ENCODE data around the gene DQX1. TPM values are rescaled to one million over a fixed set of nuclear protein-coding genes. Genes with fewer than 3 reads are reported as not detected.

Gene DQX1
- total and polyA plus RNA-seq, 2 of the 8 experiments (the other 6 are each of a cell fraction or from before 2014, with no cell fraction given): 0.76 to 1.1 TPM

DNA sequence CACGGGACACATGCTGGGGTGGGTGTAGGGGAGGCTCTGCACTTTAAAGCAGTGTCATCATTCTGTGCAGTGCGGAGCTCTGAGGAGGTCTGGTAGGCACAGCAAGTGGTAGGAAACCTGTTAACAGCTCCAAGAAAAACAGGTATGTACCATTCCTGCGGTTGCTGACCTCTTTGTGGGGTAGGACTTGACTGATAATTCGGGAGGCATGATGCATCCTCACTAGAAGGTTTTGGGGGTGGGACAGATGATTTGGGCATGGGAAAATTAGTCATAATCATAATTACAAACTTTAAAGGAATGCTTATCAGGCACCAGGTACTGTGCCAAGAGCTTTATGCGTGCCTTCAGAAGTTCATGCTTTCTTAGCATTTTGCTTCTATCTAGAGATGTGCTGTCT is 38.2 kb upstream of the DQX1 start:
- 86% methylated on average over 5 of the region's 5 CpGs; no CpG with 5 or more reads in 1 of the 2 experiments for WGBS, 2 experiments (ENCODE audit: extremely low coverage in 1 of 2, insufficient coverage in 1 of 2, insufficient read length in 1 of 2, insufficient replicate concordance in 2 of 2, low coverage in 1 of 2, low lambda C conversion rate in 2 of 2, missing lambda C conversion rate in 1 of 2)
- CTCF ChIA-PET (ENCODE audit: partially characterized antibody): interaction anchor here (0.8 to 1.7 kb wide), 6 partner anchors 8 to 104 kb away, joined by 3 to 5 read pairs (median 3); partner anchors contain the start of genes CCDC142 and TTC31
- no peak overlapping the region for H2AFZ ChIP-seq (ENCODE audit: low read length)
- TF ChIP-seq ATF2 (IDR thresholded peaks at IDR 0.05; ENCODE audit: low read length): no peak

More for the DNA sequence above, 38.2 kb upstream of the DQX1 start:
- Histone ChIP-seq H3K23ac (ENCODE audit: insufficient read length) (no peak overlapping the region), H3K79me1 (ENCODE audit: low read depth, low read length) (0 out of 2 replicates have a peak, but pooled peaks cover 2% of the 10 kb centered on the region), H2BK12ac (ENCODE audit: low read depth, low read length) (no peak overlapping the region), H2BK15ac (ENCODE audit: low read length) (no peak overlapping the region), H3K27ac (ENCODE audit: low read depth, low read length) (no peak overlapping the region), H3K27me3 (replicated peaks in 1 of 4; ENCODE audit: control insufficient read depth in 3 of 4, extremely low read depth in 1 of 4, insufficient read depth in 3 of 4, low read length in 3 of 4) (peaks cover 0 to 9% (median 3%) of the 10 kb centered on the region in 4 experiments; a peak in 3 of 7 replicates), H4K5ac (ENCODE audit: insufficient read length, low read depth, low read length) (no peak overlapping the region), H2AK5ac (ENCODE audit: low read depth, low read length) (no peak overlapping the region), H2BK5ac (ENCODE audit: low read depth, low read length) (no peak overlapping the region), H3K36me3 (ENCODE audit: control insufficient read depth in 2 of 4, insufficient read depth in 4 of 4, low read length in 3 of 4) (no peaks in the 10 kb centered on the region), H3K14ac (ENCODE audit: insufficient read length) (no peak overlapping the region), H2BK120ac (replicated peaks; ENCODE audit: low read depth, low read length) (no peak overlapping the region), H3K4ac (replicated peaks; ENCODE audit: insufficient read length, low read depth, low read length) (no peak overlapping the region), H3K4me1 (replicated peaks in 1 of 4; ENCODE audit: control insufficient read depth in 3 of 4, insufficient read depth in 4 of 4, low read length in 3 of 4) (peaks cover 0 to 6% (median 2%) of the 10 kb centered on the region in 4 experiments; a peak in 5 of 7 replicates), H4K8ac (ENCODE audit: extremely low read depth, insufficient read depth, low read length) (no peak overlapping the region), H3K9ac (replicated peaks in 1 of 4; ENCODE audit: extremely low read depth in 1 of 4, low read depth in 3 of 4, low read length in 3 of 4) (no peak overlapping the region), H4K20me1 (replicated peaks in 1 of 2; ENCODE audit: control insufficient read depth in 1 of 2, insufficient read depth in 2 of 2, low read length in 2 of 2) (no peaks in the 10 kb centered on the region), H3K56ac (replicated peaks; ENCODE audit: insufficient read length, low read depth, low read length) (no peak overlapping the region), H4K91ac (replicated peaks; ENCODE audit: insufficient read length, low read length) (no peak overlapping the region), H3K18ac (ENCODE audit: extremely low read depth, low read length) (no peak overlapping the region), H3K4me3 (ENCODE audit: extremely low read depth in 1 of 4, insufficient read depth in 2 of 4, low read depth in 3 of 4, low read length in 4 of 4) (no peak overlapping the region), H3K4me2 (ENCODE audit: insufficient read depth in 1 of 2, low read depth in 2 of 2, low read length in 2 of 2) (no peak overlapping the region), H2BK20ac (ENCODE audit: low read length) (no peak overlapping the region), H3K9me3 (ENCODE audit: insufficient read depth in 2 of 2, low read depth in 1 of 2, low read length in 1 of 2) (no peaks in the 10 kb centered on the region), H3K23me2 (ENCODE audit: low read depth, low read length) (no peaks in the 10 kb centered on the region), H3K79me2 (ENCODE audit: control insufficient read depth in 1 of 2, insufficient read depth in 2 of 2, low read length in 2 of 2) (no peaks in the 10 kb centered on the region)
- DNase-seq (ENCODE audit: low read depth in 1 of 2, low spot score in 2 of 2) (no peak), FAIRE-seq (no peak)
- POLR2A ChIA-PET (ENCODE audit: partially characterized antibody): interaction anchor here (0.9 kb wide), 1 partner anchor 35 kb away, joined by 3 read pairs; the partner anchor contains the start of genes AUP1 and HTRA2
